Measurements from ENCODE around the gene EML5.

The EML5 gene

DNA sequence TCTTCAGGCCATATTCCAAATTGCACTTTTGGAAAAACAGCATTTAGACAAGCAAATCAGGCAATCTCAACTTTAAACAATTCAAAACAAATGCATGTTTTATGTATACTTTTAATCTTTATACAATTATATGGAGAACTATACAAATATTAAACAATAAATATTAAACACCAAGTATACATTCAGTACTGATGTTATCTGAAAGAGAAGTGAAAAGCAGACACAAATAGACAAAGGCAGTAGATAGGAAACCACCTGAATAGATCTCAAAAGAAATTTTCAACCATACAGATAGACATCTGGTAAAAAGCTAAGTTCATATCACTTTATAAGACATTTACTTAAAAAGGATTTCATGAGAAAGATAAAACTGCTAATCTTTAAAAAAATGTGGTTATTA is 164.7 kb downstream of the EML5 start:
- Mint-ChIP-seq H3K27ac (peak overlapping the region in 1 of 3 experiments; percentile 62), H3K27me3 (ENCODE audit: low read depth) (peaks cover 4% of the 10 kb centered on the region), H3K4me3 (no peak overlapping the region), H3K36me3 (ENCODE audit: low read depth) (no peaks in the 10 kb centered on the region), H3K9me3 (no peaks in the 10 kb centered on the region), H3K4me1 (peaks cover 5% of the 10 kb centered on the region)
- TF ChIP-seq, protein P1, sequence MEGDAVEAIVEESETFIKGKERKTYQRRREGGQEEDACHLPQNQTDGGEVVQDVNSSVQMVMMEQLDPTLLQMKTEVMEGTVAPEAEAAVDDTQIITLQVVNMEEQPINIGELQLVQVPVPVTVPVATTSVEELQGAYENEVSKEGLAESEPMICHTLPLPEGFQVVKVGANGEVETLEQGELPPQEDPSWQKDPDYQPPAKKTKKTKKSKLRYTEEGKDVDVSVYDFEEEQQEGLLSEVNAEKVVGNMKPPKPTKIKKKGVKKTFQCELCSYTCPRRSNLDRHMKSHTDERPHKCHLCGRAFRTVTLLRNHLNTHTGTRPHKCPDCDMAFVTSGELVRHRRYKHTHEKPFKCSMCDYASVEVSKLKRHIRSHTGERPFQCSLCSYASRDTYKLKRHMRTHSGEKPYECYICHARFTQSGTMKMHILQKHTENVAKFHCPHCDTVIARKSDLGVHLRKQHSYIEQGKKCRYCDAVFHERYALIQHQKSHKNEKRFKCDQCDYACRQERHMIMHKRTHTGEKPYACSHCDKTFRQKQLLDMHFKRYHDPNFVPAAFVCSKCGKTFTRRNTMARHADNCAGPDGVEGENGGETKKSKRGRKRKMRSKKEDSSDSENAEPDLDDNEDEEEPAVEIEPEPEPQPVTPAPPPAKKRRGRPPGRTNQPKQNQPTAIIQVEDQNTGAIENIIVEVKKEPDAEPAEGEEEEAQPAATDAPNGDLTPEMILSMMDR (IDR thresholded peaks at IDR 0.05; ENCODE audit: unreplicated experiment in 3 of 3), result no peak

DNA sequence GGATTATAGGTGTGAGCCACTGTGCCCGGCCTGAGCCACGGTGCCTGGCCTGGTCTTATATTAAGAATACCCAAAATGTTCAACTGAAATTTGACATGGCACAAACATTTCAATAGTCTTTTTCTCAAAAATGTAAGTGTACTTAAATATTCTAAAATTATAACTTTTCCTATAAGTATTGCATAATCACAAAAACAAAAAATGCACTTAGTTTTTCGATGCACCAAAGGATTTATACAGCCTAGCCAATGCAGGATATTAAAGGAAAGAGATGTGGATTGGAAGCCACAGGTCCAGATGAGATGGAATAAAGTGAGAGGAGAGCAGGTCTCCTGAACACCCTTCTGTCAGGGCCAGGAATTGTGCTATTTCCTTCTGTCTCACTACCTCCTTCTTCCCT is 167.1 kb downstream of the EML5 start:
- peaks cover 7% of the 10 kb centered on the region for H3K4me1 Mint-ChIP-seq
- no peaks in the 10 kb centered on the region for H3K9me3 Mint-ChIP-seq
- TF ChIP-seq, protein P1 (IDR thresholded peaks at IDR 0.05; ENCODE audit: unreplicated experiment in 3 of 3), result no peak
- H3K36me3 Mint-ChIP-seq (ENCODE audit: low read depth), result no peaks in the 10 kb centered on the region
- peaks cover 4% of the 10 kb centered on the region for H3K27me3 Mint-ChIP-seq (ENCODE audit: low read depth)
- no peak overlapping the region for H3K4me3 Mint-ChIP-seq
- H3K27ac Mint-ChIP-seq, result no peak overlapping the region

DNA sequence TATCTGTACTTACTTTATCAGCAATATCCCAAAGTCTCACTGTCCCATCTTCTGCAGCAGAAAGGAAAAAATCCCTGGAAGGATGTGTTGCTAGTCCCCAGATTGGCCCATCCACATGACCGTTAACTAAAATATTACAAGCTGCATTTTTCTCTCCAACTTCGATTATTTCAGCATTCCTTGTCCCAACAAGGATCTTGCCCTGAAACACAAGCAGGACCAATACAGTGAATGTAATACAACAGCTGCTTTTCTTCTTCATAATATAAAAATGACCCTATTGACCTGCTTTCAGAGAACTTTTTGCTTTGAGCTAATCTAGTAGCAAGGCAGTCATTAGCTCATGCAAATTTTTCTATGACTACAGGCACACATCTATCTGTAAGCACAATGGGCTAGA is 171.7 kb downstream of the EML5 start:
- H3K36me3 Mint-ChIP-seq (ENCODE audit: low read depth), result peaks cover 8% of the 10 kb centered on the region
- H3K9me3 Mint-ChIP-seq, result no peaks in the 10 kb centered on the region
- peak overlapping the region; percentile 52 to 88 (median 74) for H3K27ac Mint-ChIP-seq
- peaks cover 8% of the 10 kb centered on the region for H3K4me1 Mint-ChIP-seq
- H3K27me3 Mint-ChIP-seq (ENCODE audit: low read depth), result peaks cover 4% of the 10 kb centered on the region
- H3K4me3 Mint-ChIP-seq, result no peak overlapping the region
- TF ChIP-seq, protein P1 (IDR thresholded peaks at IDR 0.05; ENCODE audit: unreplicated experiment in 3 of 3), result no peak

DNA sequence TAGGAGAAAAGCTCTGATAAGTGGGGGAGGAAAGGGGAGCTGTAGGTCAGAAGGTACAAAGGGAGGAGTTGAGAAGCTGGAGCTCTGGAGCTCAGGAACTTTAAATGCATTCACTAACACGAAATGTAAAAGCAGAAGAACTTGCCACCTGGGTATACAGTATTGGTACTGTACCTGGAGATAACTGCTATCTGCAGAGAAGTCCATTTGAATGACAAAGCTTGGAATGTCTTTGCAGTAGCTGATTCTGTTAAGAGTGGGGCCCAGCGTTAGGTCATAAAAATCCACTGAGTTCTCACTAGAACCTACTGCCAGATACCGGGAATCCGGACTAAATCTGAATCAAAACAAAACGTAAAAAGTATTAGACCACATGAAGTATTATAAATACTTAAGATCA is 174.3 kb downstream of the EML5 start:
- Mint-ChIP-seq H3K27ac (peak overlapping the region in 1 of 3 experiments; percentile 19), H3K9me3 (no peaks in the 10 kb centered on the region), H3K36me3 (ENCODE audit: low read depth) (peaks cover 15% of the 10 kb centered on the region), H3K27me3 (ENCODE audit: low read depth) (no peaks in the 10 kb centered on the region), H3K4me3 (no peak overlapping the region), H3K4me1 (peaks cover 10% of the 10 kb centered on the region)
- TF ChIP-seq, protein P1 (IDR thresholded peaks at IDR 0.05; ENCODE audit: unreplicated experiment in 3 of 3), result no peak

DNA sequence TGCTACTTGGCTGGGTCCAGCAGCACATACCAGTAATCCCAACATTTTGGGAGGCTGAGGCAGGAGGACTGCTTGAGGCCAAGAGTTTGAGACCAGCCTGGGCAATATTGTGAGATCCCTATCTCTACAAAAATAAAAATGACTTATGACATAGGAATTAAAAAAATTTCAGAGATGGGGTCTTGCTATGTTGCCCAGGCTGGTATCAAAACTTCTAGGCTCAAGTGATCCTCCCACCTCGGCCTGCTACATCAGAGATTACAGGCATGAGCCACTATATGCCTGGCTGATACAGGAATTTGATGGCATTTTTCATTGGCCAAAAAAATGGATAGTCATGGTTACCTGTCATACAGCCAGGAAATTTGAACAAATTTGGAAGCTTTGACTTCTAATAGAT is 175.3 kb downstream of the EML5 start:
- H3K27me3 Mint-ChIP-seq (ENCODE audit: low read depth), result no peaks in the 10 kb centered on the region
- no peak overlapping the region for H3K4me3 Mint-ChIP-seq
- peaks cover 13% of the 10 kb centered on the region for H3K4me1 Mint-ChIP-seq
- peaks cover 21% of the 10 kb centered on the region for H3K36me3 Mint-ChIP-seq (ENCODE audit: low read depth)
- no peak overlapping the region for H3K27ac Mint-ChIP-seq
- TF ChIP-seq, protein P1 (IDR thresholded peaks at IDR 0.05; ENCODE audit: unreplicated experiment in 3 of 3), result no peak
- H3K9me3 Mint-ChIP-seq, result no peaks in the 10 kb centered on the region

DNA sequence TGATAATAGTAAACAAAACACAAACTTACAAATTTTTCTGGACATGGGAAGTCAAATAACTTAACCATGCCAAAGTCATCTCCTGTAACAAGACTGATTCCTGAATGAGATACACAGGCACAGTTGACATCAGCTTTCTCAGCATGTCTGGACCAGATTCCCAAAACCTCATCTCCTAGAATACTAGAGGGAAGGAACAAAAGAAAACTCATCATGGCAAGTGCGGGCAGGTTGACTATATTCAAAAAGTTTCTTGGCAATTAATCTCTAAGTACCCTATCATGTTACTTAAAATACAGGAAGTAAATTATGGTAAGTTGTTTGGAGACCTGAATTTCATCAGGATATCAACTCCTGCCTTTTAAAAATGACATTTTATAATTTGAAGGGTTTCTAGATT is 176.1 kb downstream of the EML5 start:
- Mint-ChIP-seq H3K9me3 (no peaks in the 10 kb centered on the region), H3K36me3 (ENCODE audit: low read depth) (peaks cover 25% of the 10 kb centered on the region), H3K27me3 (ENCODE audit: low read depth) (no peaks in the 10 kb centered on the region), H3K4me1 (peaks cover 13% of the 10 kb centered on the region), H3K27ac (no peak overlapping the region), H3K4me3 (no peak overlapping the region)
- TF ChIP-seq, protein P1 (IDR thresholded peaks at IDR 0.05; ENCODE audit: unreplicated experiment in 3 of 3), result no peak

All from nephron (organoid).